Measurements from ENCODE around the gene SERPINB6. TPM values are rescaled to one million over a fixed set of nuclear protein-coding genes. Genes with fewer than 3 reads are reported as not detected.
A peak's percentile ranks its signal among the peaks of the same experiment; 100 is the strongest.
"Not testable (repeated sequence)": the region's sequence is repeated elsewhere in the genome, so short reads cannot be mapped to it uniquely, and the experiment has no call there.

The SERPINB6 gene
- polyA plus RNA-seq, 3 donors, result 117 to 208 (median 200) TPM

GRCh38 chr6:2973676-2974075 lies 2.3 kb upstream of the SERPINB6 start:
- H3K27ac Mint-ChIP-seq, result no peak overlapping the region
- H3K27ac ChIP-seq (ENCODE audit: low read depth in 1 of 2, low read length in 2 of 2), result no peak overlapping the region
- peaks cover 29% of the 10 kb centered on the region for H3K4me1 Mint-ChIP-seq
- H3K4me1 ChIP-seq (ENCODE audit: control insufficient read depth in 1 of 2, insufficient read depth in 2 of 2, low read length in 2 of 2), result peaks cover 18 to 25% of the 10 kb centered on the region in 2 donors
- H3K9ac ChIP-seq (ENCODE audit: insufficient read depth, low read length, poor library complexity, severe bottlenecking), result no peak overlapping the region
- H3K4me3 ChIP-seq (replicated peaks in 1 of 3; ENCODE audit: low read depth in 2 of 3, low read length in 3 of 3), result no peak overlapping the region
- no peaks in the 10 kb centered on the region for H3K9me3 ChIP-seq (replicated peaks in 1 of 2; ENCODE audit: control insufficient read depth in 1 of 2, insufficient read depth in 1 of 2, low read length in 2 of 2)
- peak overlapping the region; percentile 51 for H2AFZ ChIP-seq (ENCODE audit: insufficient read depth, low read depth, low read length, poor library complexity, severe bottlenecking)
- H3K4me3 Mint-ChIP-seq, result no peak overlapping the region
- no CpG with 5 or more reads among the region's 5 CpGs for WGBS (ENCODE audit: insufficient coverage)
- intact Hi-C loops (cut with micrococcal nuclease), result no loop called here
- H3K79me2 ChIP-seq (ENCODE audit: insufficient read depth, low read length), result peaks cover 22% of the 10 kb centered on the region
- H3K27me3 Mint-ChIP-seq (ENCODE audit: low read depth in 3 of 3), result peaks cover 0 to 1% (median 0%) of the 10 kb centered on the region in 3 donors
- H3K4me2 ChIP-seq (replicated peaks; ENCODE audit: extremely low read depth, low read length, poor library complexity, severe bottlenecking), result no peak overlapping the region
- H3K36me3 Mint-ChIP-seq, result peaks cover 2% of the 10 kb centered on the region in 2 donors
- H4K20me1 ChIP-seq (ENCODE audit: insufficient read depth, low read length), result no peaks in the 10 kb centered on the region
- no peak for DNase-seq
- H3K9me3 Mint-ChIP-seq, result no peaks in the 10 kb centered on the region
- H3K36me3 ChIP-seq (replicated peaks in 1 of 2; ENCODE audit: control insufficient read depth in 1 of 2, insufficient read depth in 2 of 2, low read length in 2 of 2), result no peaks in the 10 kb centered on the region
- no peak for TF ChIP-seq CTCF (IDR thresholded peaks at IDR 0.05)
- H3K27me3 ChIP-seq (ENCODE audit: control insufficient read depth in 2 of 2, insufficient read depth in 2 of 2, low read length in 2 of 2), result no peaks in the 10 kb centered on the region

- H3K4me1 ChIP-seq (ENCODE audit: control insufficient read depth in 1 of 2, insufficient read depth in 2 of 2, low read length in 2 of 2), result peaks cover 18 to 25% of the 10 kb centered on the region in 2 donors
- H3K9me3 ChIP-seq (replicated peaks in 1 of 2; ENCODE audit: control insufficient read depth in 1 of 2, insufficient read depth in 1 of 2, low read length in 2 of 2); H3K27me3 ChIP-seq (ENCODE audit: control insufficient read depth in 2 of 2, insufficient read depth in 2 of 2, low read length in 2 of 2); H3K9ac ChIP-seq (ENCODE audit: insufficient read depth, low read length, poor library complexity, severe bottlenecking); H3K27ac ChIP-seq (ENCODE audit: low read depth in 1 of 2, low read length in 2 of 2); H3K4me3 Mint-ChIP-seq; DNase-seq; H3K27me3 Mint-ChIP-seq (ENCODE audit: low read depth in 3 of 3); H2AFZ ChIP-seq (ENCODE audit: insufficient read depth, low read depth, low read length, poor library complexity, severe bottlenecking); H3K36me3 ChIP-seq (replicated peaks in 1 of 2; ENCODE audit: control insufficient read depth in 1 of 2, insufficient read depth in 2 of 2, low read length in 2 of 2); H3K27ac Mint-ChIP-seq; H3K36me3 Mint-ChIP-seq; H4K20me1 ChIP-seq (ENCODE audit: insufficient read depth, low read length); H3K4me2 ChIP-seq (replicated peaks; ENCODE audit: extremely low read depth, low read length, poor library complexity, severe bottlenecking); H3K9me3 Mint-ChIP-seq; H3K4me3 ChIP-seq (replicated peaks in 1 of 3; ENCODE audit: low read depth in 2 of 3, low read length in 3 of 3); intact Hi-C loops (cut with micrococcal nuclease): not testable (repeated sequence)
- peaks cover 27% of the 10 kb centered on the region for H3K79me2 ChIP-seq (ENCODE audit: insufficient read depth, low read length)
- H3K4me1 Mint-ChIP-seq, result peaks cover 29% of the 10 kb centered on the region
- WGBS (ENCODE audit: insufficient coverage), result 91% methylated on average over 1 of the region's 6 CpGs
These were observed 1.8 kb upstream of the SERPINB6 start for GRCh38 chr6:2973180-2973579.

GRCh38 chr6:2972685-2973084 lies 1.3 kb upstream of the SERPINB6 start:
- H3K4me3 ChIP-seq (replicated peaks in 1 of 3; ENCODE audit: low read depth in 2 of 3, low read length in 3 of 3); H3K36me3 Mint-ChIP-seq; H3K9ac ChIP-seq (ENCODE audit: insufficient read depth, low read length, poor library complexity, severe bottlenecking); DNase-seq; H3K9me3 Mint-ChIP-seq; H2AFZ ChIP-seq (ENCODE audit: insufficient read depth, low read depth, low read length, poor library complexity, severe bottlenecking); H3K4me2 ChIP-seq (replicated peaks; ENCODE audit: extremely low read depth, low read length, poor library complexity, severe bottlenecking); intact Hi-C loops (cut with micrococcal nuclease); H4K20me1 ChIP-seq (ENCODE audit: insufficient read depth, low read length); H3K27ac ChIP-seq (ENCODE audit: low read depth in 1 of 2, low read length in 2 of 2); H3K36me3 ChIP-seq (replicated peaks in 1 of 2; ENCODE audit: control insufficient read depth in 1 of 2, insufficient read depth in 2 of 2, low read length in 2 of 2); H3K4me3 Mint-ChIP-seq; H3K27me3 Mint-ChIP-seq (ENCODE audit: low read depth in 3 of 3); H3K27me3 ChIP-seq (ENCODE audit: control insufficient read depth in 2 of 2, insufficient read depth in 2 of 2, low read length in 2 of 2); H3K9me3 ChIP-seq (replicated peaks in 1 of 2; ENCODE audit: control insufficient read depth in 1 of 2, insufficient read depth in 1 of 2, low read length in 2 of 2): not testable (repeated sequence)
- Histone ChIP-seq H3K79me2 (ENCODE audit: insufficient read depth, low read length) (peaks cover 32% of the 10 kb centered on the region), H3K4me1 (ENCODE audit: control insufficient read depth in 1 of 2, insufficient read depth in 2 of 2, low read length in 2 of 2) (peaks cover 18 to 25% of the 10 kb centered on the region in 2 donors)
- Mint-ChIP-seq H3K4me1 (peaks cover 29% of the 10 kb centered on the region), H3K27ac (peak overlapping the region in 1 of 7 donors; percentile 97)
- no CpG with 5 or more reads among the region's 5 CpGs for WGBS (ENCODE audit: insufficient coverage)

GRCh38 chr6:2972219-2972487 lies 786 bp upstream of the SERPINB6 start:
- H3K9me3 Mint-ChIP-seq; H3K9me3 ChIP-seq (replicated peaks in 1 of 2; ENCODE audit: control insufficient read depth in 1 of 2, insufficient read depth in 1 of 2, low read length in 2 of 2); H3K36me3 ChIP-seq (replicated peaks in 1 of 2; ENCODE audit: control insufficient read depth in 1 of 2, insufficient read depth in 2 of 2, low read length in 2 of 2); H4K20me1 ChIP-seq (ENCODE audit: insufficient read depth, low read length); DNase-seq; H3K36me3 Mint-ChIP-seq; H3K27me3 ChIP-seq (ENCODE audit: control insufficient read depth in 2 of 2, insufficient read depth in 2 of 2, low read length in 2 of 2); intact Hi-C loops (cut with micrococcal nuclease); H3K27me3 Mint-ChIP-seq (ENCODE audit: low read depth in 3 of 3): not testable (repeated sequence)
- Histone ChIP-seq H3K4me2 (replicated peaks; ENCODE audit: extremely low read depth, low read length, poor library complexity, severe bottlenecking) (peak overlapping the region; percentile 92), H3K4me1 (ENCODE audit: control insufficient read depth in 1 of 2, insufficient read depth in 2 of 2, low read length in 2 of 2) (peaks cover 18 to 25% of the 10 kb centered on the region in 2 donors), H3K79me2 (ENCODE audit: insufficient read depth, low read length) (peaks cover 37% of the 10 kb centered on the region), H3K9ac (ENCODE audit: insufficient read depth, low read length, poor library complexity, severe bottlenecking) (peak overlapping the region; percentile 90), H2AFZ (ENCODE audit: insufficient read depth, low read depth, low read length, poor library complexity, severe bottlenecking) (peak overlapping the region; percentile 91), H3K27ac (ENCODE audit: low read depth in 1 of 2, low read length in 2 of 2) (peak overlapping the region; percentile 88), H3K4me3 (replicated peaks in 1 of 3; ENCODE audit: low read depth in 2 of 3, low read length in 3 of 3) (peak overlapping the region; percentile 61 to 87 (median 74))
- peak overlapping the region; percentile 85 to 96 for H3K4me3 Mint-ChIP-seq
- peaks cover 33% of the 10 kb centered on the region for H3K4me1 Mint-ChIP-seq
- WGBS (ENCODE audit: insufficient coverage), result no CpG with 5 or more reads among the region's 1 CpG
- H3K27ac Mint-ChIP-seq, result peak overlapping the region; percentile 91 to 97 (median 96)

Data from CD14-positive monocyte (primary cell).